Natural killer cell treated with Interleukin-12 subunit alpha and Interleukin-12 subunit beta and Interleukin-15 and Interleukin-18, amount 100 ng/mL, for 72 hours (primary cell): ENCODE measurements around the gene IFIT1. TPM values are rescaled to one million over a fixed set of nuclear protein-coding genes. Genes with fewer than 3 reads are reported as not detected.
"Not testable (repeated sequence)": the region's sequence is repeated elsewhere in the genome, so short reads cannot be mapped to it uniquely, and the experiment has no call there.

ENCODE experiments used
- ATAC-seq, 2 donors: fragments of 150-1000 bp; cut with Tn5 transposase in 1 of 2; sonication (Bioruptor Pico), chemical (Tn5 transposase) in 1 of 2; 2 replicates each; pipeline ENCODE4 v1.10.0; 2021
- DNase-seq: peaks from one replicate; pipeline ENCODE4 v3.0.0; 2022; ENCODE audit warnings: low spot score
- H3K27ac Mint-ChIP-seq, 2 donors: 1 replicate in 1 of 2; 2 replicates in 1 of 2; pipeline ENCODE4 v1.8.0; 2022; ENCODE audit warnings: mixed read lengths in 2 of 2, mild to moderate bottlenecking in 1 of 2, moderate library complexity in 1 of 2
- H3K27me3 Mint-ChIP-seq, 2 donors: 1 replicate in 1 of 2; 2 replicates in 1 of 2; pipeline ENCODE4 v1.8.0; 2022; ENCODE audit warnings: mixed read lengths in 2 of 2
- H3K36me3 Mint-ChIP-seq: one replicate; pipeline ENCODE4 v1.8.0; 2022; ENCODE audit warnings: mixed read lengths
- H3K4me1 Mint-ChIP-seq, 2 donors: 1 replicate in 1 of 2; 2 replicates in 1 of 2; pipeline ENCODE4 v1.8.0; 2022; ENCODE audit warnings: low read depth in 2 of 2, mixed read lengths in 2 of 2, mild to moderate bottlenecking in 1 of 2
- H3K4me3 Mint-ChIP-seq: one replicate; pipeline ENCODE4 v1.8.0; 2022; ENCODE audit warnings: mixed read lengths
- H3K9me3 Mint-ChIP-seq: 2 replicates; pipeline ENCODE4 v1.8.0; 2022; ENCODE audit warnings: mixed read lengths
- total RNA-seq, 2 donors: library from RNA; stranded (reverse); gene quantifications; one replicate each; pipeline ENCODE4 v1.2.3, GENCODE V29; 2022

IFIT1 gene
- total RNA-seq, 2 donors from 2014 or later, result 0.36 to 0.69 TPM

- H3K9me3 Mint-ChIP-seq, result no peaks in the 10 kb centered on the region
- H3K4me1 Mint-ChIP-seq, result peaks cover 15 to 22% of the 10 kb centered on the region in 2 donors
- DNase-seq, result no peak
- peak overlapping the region in 1 of 2 donors; percentile 34 for H3K27ac Mint-ChIP-seq
- H3K4me3 Mint-ChIP-seq, result no peak overlapping the region
- H3K27me3 Mint-ChIP-seq, result no peaks in the 10 kb centered on the region
- ATAC-seq, result no peak
- no peaks in the 10 kb centered on the region for H3K36me3 Mint-ChIP-seq
Observed at GRCh38 chr10:89395141-89395540, 2.7 kb downstream of the IFIT1 start.

GRCh38 chr10:89398003-89398749, 5.8 kb downstream of the IFIT1 start:
- H3K36me3 Mint-ChIP-seq, result no peaks in the 10 kb centered on the region
- no peaks in the 10 kb centered on the region for H3K9me3 Mint-ChIP-seq
- H3K4me3 Mint-ChIP-seq, result no peak overlapping the region
- DNase-seq (no peak), ATAC-seq (no peak)
- H3K27me3 Mint-ChIP-seq, result no peaks in the 10 kb centered on the region
- H3K27ac Mint-ChIP-seq, result peak overlapping the region in 1 of 2 donors; percentile 50
- peaks cover under 1 to 5% of the 10 kb centered on the region in 2 donors for H3K4me1 Mint-ChIP-seq

DNA sequence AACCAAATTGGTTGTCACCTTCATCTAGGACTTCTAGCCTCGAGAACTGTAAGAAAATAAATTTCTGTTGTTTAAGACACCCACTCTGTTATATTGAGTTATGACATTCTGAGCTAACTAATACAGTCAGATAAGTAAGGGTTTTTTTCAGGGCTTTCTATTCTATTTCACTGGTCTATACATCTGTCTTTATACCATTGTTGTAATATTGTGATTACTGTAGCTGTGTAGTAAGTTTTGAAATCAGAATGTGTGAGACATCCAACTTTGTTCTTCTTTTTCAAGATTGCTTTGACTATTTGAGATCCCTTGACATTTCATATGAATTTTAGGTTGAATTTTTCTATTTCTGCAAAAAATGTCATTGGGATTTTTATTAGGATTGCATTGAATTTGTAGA, 7.5 kb downstream of the IFIT1 start:
- H3K4me1 Mint-ChIP-seq, result peaks cover 0 to 5% of the 10 kb centered on the region in 2 donors
- H3K4me3 Mint-ChIP-seq, result no peak overlapping the region
- no peak overlapping the region for H3K27ac Mint-ChIP-seq
- H3K36me3 Mint-ChIP-seq, result no peaks in the 10 kb centered on the region
- DNase-seq (no peak), ATAC-seq (no peak)
- no peaks in the 10 kb centered on the region for H3K9me3 Mint-ChIP-seq
- no peaks in the 10 kb centered on the region for H3K27me3 Mint-ChIP-seq

- no peak overlapping the region for H3K27ac Mint-ChIP-seq
- H3K9me3 Mint-ChIP-seq, result no peaks in the 10 kb centered on the region
- no peaks in the 10 kb centered on the region for H3K36me3 Mint-ChIP-seq
- no peak for ATAC-seq
- no peak for DNase-seq
- H3K27me3 Mint-ChIP-seq, result peaks cover 0 to 4% of the 10 kb centered on the region in 2 donors
- no peak overlapping the region for H3K4me3 Mint-ChIP-seq
- peaks cover 2 to 5% of the 10 kb centered on the region in 2 donors for H3K4me1 Mint-ChIP-seq
Observed at GRCh38 chr10:89403043-89403442, 10.6 kb downstream of the IFIT1 start.

- Mint-ChIP-seq H3K4me1 (peaks cover 0 to 2% of the 10 kb centered on the region in 2 donors), H3K4me3 (no peak overlapping the region), H3K36me3 (no peaks in the 10 kb centered on the region), H3K9me3 (no peaks in the 10 kb centered on the region), H3K27me3 (peaks cover 0 to 4% of the 10 kb centered on the region in 2 donors), H3K27ac (no peak overlapping the region)
- DNase-seq (no peak), ATAC-seq (no peak)
Observed at GRCh38 chr10:89404104-89405047, 12.0 kb downstream of the IFIT1 start.

DNA sequence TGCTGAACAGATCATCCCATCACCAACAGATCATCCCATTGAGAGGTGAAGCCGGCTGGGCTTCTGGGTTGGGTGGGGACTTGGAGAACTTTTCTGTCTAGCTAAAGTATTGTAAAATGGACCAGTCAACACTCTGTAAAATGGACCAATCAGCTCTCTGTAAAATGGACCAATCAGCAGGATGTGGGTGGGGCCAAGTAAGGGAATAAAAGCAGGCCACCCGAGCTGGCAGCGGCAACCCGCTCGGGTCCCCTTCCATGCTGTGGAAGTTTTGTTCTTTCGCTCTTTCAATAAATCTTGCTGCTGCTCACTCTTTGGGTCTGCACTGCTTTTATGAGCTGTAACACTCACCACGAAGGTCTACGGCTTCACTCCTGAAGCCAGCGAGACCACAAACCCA, 13.8 kb downstream of the IFIT1 start:
- H3K36me3 Mint-ChIP-seq, H3K4me1 Mint-ChIP-seq, H3K4me3 Mint-ChIP-seq, ATAC-seq, H3K27ac Mint-ChIP-seq, H3K27me3 Mint-ChIP-seq, H3K9me3 Mint-ChIP-seq, DNase-seq: not testable (repeated sequence)

- not testable (repeated sequence) for H3K27ac Mint-ChIP-seq, DNase-seq, H3K9me3 Mint-ChIP-seq, H3K36me3 Mint-ChIP-seq, ATAC-seq, H3K4me3 Mint-ChIP-seq, H3K27me3 Mint-ChIP-seq
- H3K4me1 Mint-ChIP-seq, result peaks cover 6 to 15% of the 10 kb centered on the region in 2 donors
Observed at GRCh38 chr10:89407792-89408191, 15.4 kb downstream of the IFIT1 start.

DNA sequence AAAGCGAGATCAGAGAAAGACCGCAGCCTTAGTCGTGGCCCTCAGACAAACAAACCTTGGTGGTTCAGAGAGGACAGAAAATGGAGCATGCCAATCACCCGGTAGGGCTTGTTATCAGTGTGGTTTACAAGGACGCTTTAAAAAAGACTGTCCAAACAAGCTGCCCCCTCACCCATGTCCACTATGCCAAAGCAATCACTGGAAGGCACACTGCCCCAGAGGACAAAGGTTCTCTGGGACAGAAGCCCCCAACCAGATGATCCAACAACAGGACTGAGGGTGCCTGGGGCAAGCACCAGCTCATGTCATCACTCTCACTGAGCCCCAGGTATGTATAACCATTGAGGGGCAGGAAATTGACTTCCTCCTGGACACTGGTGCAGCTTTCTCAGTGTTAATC, 16.9 kb downstream of the IFIT1 start:
- H3K36me3 Mint-ChIP-seq, H3K27ac Mint-ChIP-seq, H3K4me3 Mint-ChIP-seq, H3K27me3 Mint-ChIP-seq, H3K9me3 Mint-ChIP-seq, ATAC-seq, DNase-seq: not testable (repeated sequence)
- H3K4me1 Mint-ChIP-seq, result peaks cover 11 to 17% of the 10 kb centered on the region in 2 donors

DNA sequence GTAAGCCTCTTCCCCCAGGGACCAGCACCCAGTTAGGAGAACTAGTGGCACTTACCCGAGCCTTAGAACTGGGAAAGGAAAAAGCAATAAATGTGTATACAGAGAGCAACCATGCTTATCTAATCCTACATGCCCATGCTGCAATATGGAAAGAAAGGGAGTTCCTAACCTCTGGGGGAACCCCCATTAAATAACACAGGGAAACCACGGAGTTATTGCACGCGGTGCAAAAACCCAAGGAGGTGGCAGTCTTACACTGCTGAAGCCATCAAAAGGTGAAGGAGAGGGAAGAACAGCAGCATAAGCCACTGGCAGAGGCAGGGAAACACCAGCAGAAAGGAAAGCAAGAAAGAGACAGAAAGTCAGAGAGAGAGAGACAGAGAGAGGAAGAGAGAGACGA, 18.1 kb downstream of the IFIT1 start:
- H3K27ac Mint-ChIP-seq, H3K9me3 Mint-ChIP-seq, H3K36me3 Mint-ChIP-seq, ATAC-seq, DNase-seq, H3K27me3 Mint-ChIP-seq, H3K4me3 Mint-ChIP-seq: not testable (repeated sequence)
- H3K4me1 Mint-ChIP-seq, result peaks cover 16 to 22% of the 10 kb centered on the region in 2 donors

DNA sequence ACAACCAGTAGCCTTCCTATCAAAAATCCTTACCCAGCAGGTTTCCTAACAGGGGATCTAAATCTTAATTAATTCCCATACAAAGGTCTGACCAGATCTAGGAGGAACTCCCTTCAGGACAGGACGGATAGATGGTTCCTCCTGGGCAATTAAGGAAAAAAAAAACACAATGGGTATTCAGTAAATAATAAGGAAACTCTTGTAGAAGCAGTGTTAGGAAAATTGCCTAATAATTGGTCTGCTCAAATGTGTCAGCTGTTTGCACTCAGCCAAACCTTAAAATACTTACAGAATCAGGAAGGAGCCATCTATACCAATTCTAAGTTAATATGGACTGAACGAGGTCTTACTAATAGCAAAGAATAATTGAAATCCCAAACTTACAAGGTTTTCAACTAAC, 18.7 kb downstream of the IFIT1 start:
- H3K9me3 Mint-ChIP-seq, H3K36me3 Mint-ChIP-seq, ATAC-seq, DNase-seq, H3K4me3 Mint-ChIP-seq, H3K27ac Mint-ChIP-seq, H3K27me3 Mint-ChIP-seq: not testable (repeated sequence)
- H3K4me1 Mint-ChIP-seq, result peaks cover 22 to 25% of the 10 kb centered on the region in 2 donors

- not testable (repeated sequence) for H3K9me3 Mint-ChIP-seq, ATAC-seq, DNase-seq, H3K27me3 Mint-ChIP-seq, H3K36me3 Mint-ChIP-seq
- H3K4me3 Mint-ChIP-seq, result peak overlapping the region; percentile 15
- peaks cover 30% of the 10 kb centered on the region in 2 donors for H3K4me1 Mint-ChIP-seq
- peak overlapping the region in 1 of 2 donors; percentile 49 for H3K27ac Mint-ChIP-seq
Observed at GRCh38 chr10:89412276-89412675, 19.9 kb downstream of the IFIT1 start.

DNA sequence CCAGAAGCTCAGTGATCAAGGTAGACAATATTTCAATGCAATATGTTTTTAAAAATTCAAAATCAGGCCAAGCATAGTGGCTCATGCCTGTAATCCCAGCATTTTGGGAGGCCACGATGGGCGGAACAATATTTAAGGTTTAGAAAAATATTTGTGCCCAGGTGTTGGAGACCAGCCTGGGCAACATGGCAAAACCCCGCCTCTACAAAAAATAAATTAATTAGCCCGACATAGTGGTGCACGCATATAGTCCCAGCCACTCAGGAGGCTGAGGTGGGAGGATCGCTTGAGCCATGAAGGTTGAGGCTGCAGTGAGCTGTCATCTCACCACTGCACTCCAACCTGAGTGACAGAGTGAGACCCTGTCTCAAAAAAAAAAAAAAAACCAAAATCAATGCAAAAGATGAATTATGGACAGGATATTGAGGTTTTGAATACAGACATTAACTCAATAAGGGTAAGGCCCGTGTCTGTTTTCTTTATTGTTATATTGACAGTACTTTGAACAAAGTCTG, 21.0 kb downstream of the IFIT1 start:
- H3K9me3 Mint-ChIP-seq, result no peaks in the 10 kb centered on the region
- H3K36me3 Mint-ChIP-seq, result peaks cover 14% of the 10 kb centered on the region
- peak overlapping the region; percentile 97 for H3K4me3 Mint-ChIP-seq
- DNase-seq (no peak), ATAC-seq (no peak)
- peaks cover 36 to 38% of the 10 kb centered on the region in 2 donors for H3K4me1 Mint-ChIP-seq
- H3K27ac Mint-ChIP-seq, result peak overlapping the region; percentile 91 to 96
- H3K27me3 Mint-ChIP-seq, result no peaks in the 10 kb centered on the region

DNA sequence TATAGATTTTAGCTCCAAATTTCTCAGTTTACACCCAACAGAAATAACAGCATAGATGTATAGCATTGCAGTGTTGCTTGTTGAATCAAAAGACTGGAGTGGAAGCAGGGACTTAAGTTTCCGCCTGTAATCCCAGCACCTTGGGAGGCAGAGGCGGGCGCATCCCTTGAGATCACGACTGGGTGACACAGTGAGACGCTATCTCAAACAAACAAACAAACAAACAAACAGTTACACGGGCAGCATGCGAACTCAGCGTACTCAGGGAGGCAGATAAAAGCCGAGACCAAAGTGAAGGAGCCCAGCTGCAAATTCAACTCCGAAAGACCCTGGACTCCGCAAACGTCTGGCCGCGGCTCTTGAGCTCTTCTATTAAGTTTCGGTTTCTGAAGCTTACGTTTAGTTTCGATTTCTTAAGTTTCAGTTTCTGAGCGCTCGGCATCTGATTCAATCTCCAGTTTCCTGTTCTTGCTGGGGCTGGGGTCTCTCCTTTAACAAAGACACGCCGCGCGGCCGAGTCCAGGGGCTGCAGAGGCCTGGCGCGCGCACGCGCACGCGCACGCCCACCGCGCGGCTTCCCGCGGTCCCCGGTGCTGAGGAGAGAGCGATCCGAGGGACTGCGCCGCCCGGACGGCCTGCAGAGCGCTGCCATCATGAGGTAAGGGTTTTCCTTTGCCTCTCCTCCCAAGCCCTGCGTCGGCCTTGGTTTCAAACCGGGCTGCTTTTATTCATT, 21.9 kb downstream of the IFIT1 start, which contains the start of gene IFIT5:
IFIT5 (plus strand) TSS at position 423 of the 733 bp plus-strand sequence; CDS start at position 654, 231 bp downstream.
- no peaks in the 10 kb centered on the region for H3K9me3 Mint-ChIP-seq
- no peaks in the 10 kb centered on the region for H3K27me3 Mint-ChIP-seq
- peak within 1 kb of the TSS; percentile 91 to 96 for H3K27ac Mint-ChIP-seq
- DNase-seq (peak; percentile 72), ATAC-seq (peak; percentile 85 to 90)
- peaks cover 14% of the 10 kb centered on the region for H3K36me3 Mint-ChIP-seq
- peak within 1 kb of the TSS; percentile 97 for H3K4me3 Mint-ChIP-seq
- H3K4me1 Mint-ChIP-seq, result peaks cover 36 to 40% of the 10 kb centered on the region in 2 donors
